ENCODE measurements around the gene ATP2B1.

ATP2B1 gene

GRCh38 chr12:89621521-89621920 lies 87.1 kb downstream of the ATP2B1 start:
- DNase-seq (no peak), ATAC-seq (replicated peaks) (no peak)
- no peaks in the 10 kb centered on the region for H3K27me3 Mint-ChIP-seq
- H3K27ac Mint-ChIP-seq, result no peak overlapping the region
- no peaks in the 10 kb centered on the region for H3K9me3 Mint-ChIP-seq
- peaks cover 9 to 26% of the 10 kb centered on the region in 2 donors for H3K4me1 Mint-ChIP-seq (ENCODE audit: low read depth in 2 of 2)
- no peak overlapping the region for H3K4me3 Mint-ChIP-seq
- H3K36me3 Mint-ChIP-seq (ENCODE audit: insufficient read depth), result peaks cover 53% of the 10 kb centered on the region

DNA sequence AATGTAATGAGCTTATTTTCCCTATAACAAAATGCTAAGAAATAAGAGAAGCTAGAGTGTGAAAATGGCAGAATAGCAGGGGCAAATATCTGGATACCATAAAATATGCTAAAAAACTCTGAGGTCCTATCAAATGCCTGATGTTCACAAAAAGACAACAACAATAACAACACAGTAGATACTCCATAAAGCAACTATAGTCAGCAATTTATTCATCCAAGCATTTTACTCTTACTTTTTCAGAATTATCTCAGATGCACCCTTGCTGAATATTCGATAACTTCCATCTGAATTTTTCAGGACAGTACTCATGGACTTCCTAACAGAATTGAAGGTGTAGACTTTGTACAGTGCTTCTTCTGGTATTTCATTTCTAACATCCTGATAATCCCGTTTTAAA lies 88.9 kb downstream of the ATP2B1 start:
- H3K4me1 Mint-ChIP-seq (ENCODE audit: low read depth in 2 of 2), result peaks cover 9 to 32% of the 10 kb centered on the region in 2 donors
- H3K36me3 Mint-ChIP-seq (ENCODE audit: insufficient read depth), result peaks cover 39% of the 10 kb centered on the region
- ATAC-seq (replicated peaks), result no peak
- no peaks in the 10 kb centered on the region for H3K9me3 Mint-ChIP-seq
- no peak for DNase-seq
- H3K4me3 Mint-ChIP-seq, result no peak overlapping the region
- peak overlapping the region in 1 of 2 donors; percentile 44 for H3K27ac Mint-ChIP-seq
- H3K27me3 Mint-ChIP-seq, result no peaks in the 10 kb centered on the region

- peaks cover 32% of the 10 kb centered on the region for H3K36me3 Mint-ChIP-seq (ENCODE audit: insufficient read depth)
- DNase-seq (no peak), ATAC-seq (replicated peaks) (peak; percentile 79)
- peak overlapping the region in 1 of 2 donors; percentile 71 for H3K27ac Mint-ChIP-seq
- H3K4me1 Mint-ChIP-seq (ENCODE audit: low read depth in 2 of 2), result peaks cover 9 to 31% of the 10 kb centered on the region in 2 donors
- no peak overlapping the region for H3K4me3 Mint-ChIP-seq
- H3K9me3 Mint-ChIP-seq, result no peaks in the 10 kb centered on the region
- H3K27me3 Mint-ChIP-seq, result no peaks in the 10 kb centered on the region
Measured at GRCh38 chr12:89618113-89618862, 90.3 kb downstream of the ATP2B1 start.

DNA sequence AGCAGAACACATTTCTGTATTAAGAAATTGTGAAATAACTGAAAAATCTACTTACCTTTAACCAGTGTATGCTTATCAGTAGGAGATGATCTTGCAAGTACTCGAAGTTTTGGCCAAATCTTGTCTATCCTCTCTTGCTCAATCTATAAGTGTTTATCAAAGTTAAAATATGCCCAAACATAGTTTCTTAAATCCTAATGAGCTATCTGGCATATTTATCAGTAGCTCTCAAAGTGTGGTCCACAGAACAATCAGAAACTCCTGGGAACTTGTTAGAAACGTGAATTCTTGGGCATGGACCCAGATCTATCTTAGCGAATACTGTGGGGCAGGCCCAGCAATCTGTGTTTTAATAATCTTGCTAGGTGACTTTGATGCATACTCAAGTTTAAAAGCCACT lies 98.3 kb downstream of the ATP2B1 start:
- peak overlapping the region; percentile 9 to 62 for H3K27ac Mint-ChIP-seq
- H3K4me1 Mint-ChIP-seq (ENCODE audit: low read depth in 2 of 2), result peaks cover 8 to 13% of the 10 kb centered on the region in 2 donors
- no peaks in the 10 kb centered on the region for H3K27me3 Mint-ChIP-seq
- no peaks in the 10 kb centered on the region for H3K9me3 Mint-ChIP-seq
- H3K36me3 Mint-ChIP-seq (ENCODE audit: insufficient read depth), result peaks cover 50% of the 10 kb centered on the region
- DNase-seq (no peak), ATAC-seq (replicated peaks) (no peak)
- no peak overlapping the region for H3K4me3 Mint-ChIP-seq

DNA sequence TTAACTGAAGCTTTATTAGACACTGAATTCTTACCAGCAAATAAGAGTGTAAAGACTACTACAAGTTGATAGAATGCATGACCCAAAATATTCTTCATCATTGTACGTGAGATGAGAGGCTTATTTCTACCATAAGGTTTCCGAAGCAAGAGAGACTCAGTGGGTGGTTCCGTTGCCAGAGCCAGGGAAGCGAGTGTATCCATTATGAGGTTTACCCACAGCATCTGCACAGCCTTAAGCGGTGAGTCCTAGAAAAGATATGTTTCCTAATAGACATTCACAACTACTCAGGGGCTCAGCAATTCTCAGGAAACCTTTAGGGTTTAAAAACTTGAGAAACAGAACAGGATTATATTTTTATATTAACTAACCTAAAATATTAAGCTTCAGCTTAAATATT lies 105.0 kb downstream of the ATP2B1 start:
- no peak for ATAC-seq (replicated peaks)
- Mint-ChIP-seq H3K27me3 (no peaks in the 10 kb centered on the region), H3K4me1 (ENCODE audit: low read depth in 2 of 2) (peaks cover 5 to 9% of the 10 kb centered on the region in 2 donors), H3K9me3 (no peaks in the 10 kb centered on the region), H3K36me3 (ENCODE audit: insufficient read depth) (peaks cover 74% of the 10 kb centered on the region), H3K27ac (no peak overlapping the region), H3K4me3 (no peak overlapping the region)
- no peak for DNase-seq

GRCh38 chr12:89597770-89598169 lies 110.9 kb downstream of the ATP2B1 start:
- no peak for DNase-seq
- H3K9me3 Mint-ChIP-seq, result no peaks in the 10 kb centered on the region
- no peak for ATAC-seq (replicated peaks)
- peaks cover 56% of the 10 kb centered on the region for H3K36me3 Mint-ChIP-seq (ENCODE audit: insufficient read depth)
- peak overlapping the region in 1 of 2 donors; percentile 13 for H3K27ac Mint-ChIP-seq
- H3K4me1 Mint-ChIP-seq (ENCODE audit: low read depth in 2 of 2), result peaks cover 6 to 7% of the 10 kb centered on the region in 2 donors
- no peaks in the 10 kb centered on the region for H3K27me3 Mint-ChIP-seq
- no peak overlapping the region for H3K4me3 Mint-ChIP-seq

GRCh38 chr12:89597210-89597609 lies 111.4 kb downstream of the ATP2B1 start:
- Mint-ChIP-seq H3K4me3 (no peak overlapping the region), H3K27ac (no peak overlapping the region), H3K9me3 (no peaks in the 10 kb centered on the region), H3K4me1 (ENCODE audit: low read depth in 2 of 2) (peaks cover 6 to 7% of the 10 kb centered on the region in 2 donors), H3K36me3 (ENCODE audit: insufficient read depth) (peaks cover 54% of the 10 kb centered on the region), H3K27me3 (no peaks in the 10 kb centered on the region)
- ATAC-seq (replicated peaks), result no peak
- no peak for DNase-seq

DNA sequence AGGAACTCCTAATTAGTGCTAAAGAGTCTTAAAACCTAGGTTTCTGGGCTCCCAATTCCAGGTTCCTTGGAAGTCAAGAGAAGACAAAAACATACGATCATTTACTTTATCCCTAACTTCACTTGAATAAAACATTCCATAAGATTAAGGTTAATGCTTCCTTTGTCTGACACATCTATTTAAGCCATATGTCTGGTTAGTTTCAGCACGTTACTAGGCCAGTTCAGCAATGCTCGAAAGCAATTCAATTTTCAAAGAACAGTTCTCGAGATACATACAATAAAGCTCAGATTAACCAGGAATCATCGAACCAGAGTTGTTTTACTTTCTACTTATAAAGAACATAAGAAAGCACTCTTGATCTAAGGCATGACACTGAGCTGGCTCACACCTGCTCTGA lies 114.8 kb downstream of the ATP2B1 start:
- DNase-seq (no peak), ATAC-seq (replicated peaks) (no peak)
- Mint-ChIP-seq H3K27ac (no peak overlapping the region), H3K36me3 (ENCODE audit: insufficient read depth) (peaks cover 54% of the 10 kb centered on the region), H3K27me3 (no peaks in the 10 kb centered on the region), H3K4me1 (ENCODE audit: low read depth in 2 of 2) (peaks cover 6 to 13% of the 10 kb centered on the region in 2 donors), H3K9me3 (no peaks in the 10 kb centered on the region), H3K4me3 (no peak overlapping the region)

- H3K9me3 Mint-ChIP-seq, result no peaks in the 10 kb centered on the region
- no peak for DNase-seq
- H3K27ac Mint-ChIP-seq, result peak overlapping the region in 1 of 2 donors; percentile 12
- peaks cover 2 to 8% of the 10 kb centered on the region in 2 donors for H3K4me1 Mint-ChIP-seq (ENCODE audit: low read depth in 2 of 2)
- H3K4me3 Mint-ChIP-seq, result no peak overlapping the region
- peaks cover 53% of the 10 kb centered on the region for H3K36me3 Mint-ChIP-seq (ENCODE audit: insufficient read depth)
- ATAC-seq (replicated peaks), result no peak
- no peaks in the 10 kb centered on the region for H3K27me3 Mint-ChIP-seq
Measured at GRCh38 chr12:89593233-89593632, 115.4 kb downstream of the ATP2B1 start.

DNA sequence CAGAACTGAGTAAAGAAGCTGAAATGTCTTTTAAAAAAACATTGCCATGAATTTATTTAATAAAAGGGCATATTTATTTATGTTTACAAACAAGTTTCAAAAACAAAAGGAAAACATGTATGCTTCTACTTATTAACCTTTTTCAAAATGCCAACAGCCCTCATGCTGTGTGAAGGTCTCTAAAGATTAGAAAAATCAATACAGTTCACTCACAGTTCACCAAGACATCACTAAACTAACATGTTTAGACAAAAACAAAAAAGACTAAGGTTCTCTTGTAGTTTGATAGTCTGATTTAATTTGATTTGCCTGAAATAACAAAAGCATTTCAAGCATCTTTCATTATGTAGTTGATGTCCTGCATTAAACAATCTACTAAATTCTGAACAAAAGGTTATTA lies 118.9 kb downstream of the ATP2B1 start:
- no peaks in the 10 kb centered on the region for H3K9me3 Mint-ChIP-seq
- DNase-seq, result no peak

DNA sequence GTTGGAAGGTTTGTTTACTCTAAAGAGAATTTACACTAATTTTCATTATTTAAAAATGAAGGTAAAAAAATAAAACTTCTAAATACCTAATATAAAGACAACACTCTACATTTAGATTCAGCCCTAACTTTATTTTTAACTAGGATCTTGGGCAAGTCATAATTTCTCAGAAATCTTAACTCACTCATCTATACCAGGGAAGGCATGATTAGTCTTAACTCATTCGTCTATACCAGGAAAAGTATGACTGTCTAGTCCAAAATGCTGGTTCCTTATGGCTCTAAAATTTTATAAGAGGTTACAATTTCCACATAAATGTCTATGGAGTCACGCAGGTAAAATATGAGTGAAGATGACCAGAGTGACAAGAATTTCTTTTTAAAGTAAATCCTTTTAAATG lies 130.1 kb downstream of the ATP2B1 start:
- no peaks in the 10 kb centered on the region for H3K4me1 Mint-ChIP-seq (ENCODE audit: low read depth in 2 of 2)
- no peak overlapping the region for H3K27ac Mint-ChIP-seq
- H3K36me3 Mint-ChIP-seq (ENCODE audit: insufficient read depth), result peaks cover 9% of the 10 kb centered on the region
- ATAC-seq (replicated peaks) (no peak), DNase-seq (no peak)
- H3K27me3 Mint-ChIP-seq, result no peaks in the 10 kb centered on the region
- H3K4me3 Mint-ChIP-seq, result no peak overlapping the region
- H3K9me3 Mint-ChIP-seq, result no peaks in the 10 kb centered on the region

More for the DNA sequence above, 118.9 kb downstream of the ATP2B1 start:
- H3K27me3 Mint-ChIP-seq, result no peaks in the 10 kb centered on the region
- H3K4me1 Mint-ChIP-seq (ENCODE audit: low read depth in 2 of 2), result peaks cover 0 to 8% of the 10 kb centered on the region in 2 donors
- H3K27ac Mint-ChIP-seq, result no peak overlapping the region
- H3K4me3 Mint-ChIP-seq, result no peak overlapping the region
- ATAC-seq (replicated peaks), result no peak
- peaks cover 46% of the 10 kb centered on the region for H3K36me3 Mint-ChIP-seq (ENCODE audit: insufficient read depth)

GRCh38 chr12:89576572-89577220 lies 131.9 kb downstream of the ATP2B1 start:
- ATAC-seq (replicated peaks), result no peak

DNA sequence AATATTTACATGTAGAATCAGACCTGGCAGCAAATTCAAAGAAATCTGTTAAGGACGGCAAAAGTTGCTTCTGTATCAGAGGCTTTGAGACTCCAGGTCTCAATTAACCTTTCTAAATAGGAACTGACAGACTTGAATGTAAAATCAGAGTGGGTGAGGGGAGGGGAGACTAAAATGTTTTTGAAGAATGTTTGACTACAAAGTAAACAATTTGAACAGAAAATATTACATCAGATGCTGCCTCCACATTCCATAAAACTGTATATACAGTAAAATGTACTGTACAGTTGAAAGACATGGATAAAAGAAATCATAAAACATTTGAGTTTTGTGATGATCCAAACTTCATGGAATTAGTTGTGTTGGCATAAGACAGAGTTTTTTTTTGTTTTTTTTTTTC lies 133.3 kb downstream of the ATP2B1 start:
- Mint-ChIP-seq H3K36me3 (ENCODE audit: insufficient read depth) (peaks cover 2% of the 10 kb centered on the region), H3K9me3 (no peaks in the 10 kb centered on the region), H3K27me3 (no peaks in the 10 kb centered on the region), H3K27ac (no peak overlapping the region), H3K4me1 (ENCODE audit: low read depth in 2 of 2) (no peaks in the 10 kb centered on the region), H3K4me3 (no peak overlapping the region)
- ATAC-seq (replicated peaks) (no peak), DNase-seq (no peak)

More at GRCh38 chr12:89576572-89577220, 131.9 kb downstream of the ATP2B1 start:
- Mint-ChIP-seq H3K27me3 (no peaks in the 10 kb centered on the region), H3K4me1 (ENCODE audit: low read depth in 2 of 2) (no peaks in the 10 kb centered on the region), H3K4me3 (no peak overlapping the region), H3K36me3 (ENCODE audit: insufficient read depth) (peaks cover 5% of the 10 kb centered on the region), H3K9me3 (no peaks in the 10 kb centered on the region), H3K27ac (no peak overlapping the region)
- DNase-seq, result no peak

DNA sequence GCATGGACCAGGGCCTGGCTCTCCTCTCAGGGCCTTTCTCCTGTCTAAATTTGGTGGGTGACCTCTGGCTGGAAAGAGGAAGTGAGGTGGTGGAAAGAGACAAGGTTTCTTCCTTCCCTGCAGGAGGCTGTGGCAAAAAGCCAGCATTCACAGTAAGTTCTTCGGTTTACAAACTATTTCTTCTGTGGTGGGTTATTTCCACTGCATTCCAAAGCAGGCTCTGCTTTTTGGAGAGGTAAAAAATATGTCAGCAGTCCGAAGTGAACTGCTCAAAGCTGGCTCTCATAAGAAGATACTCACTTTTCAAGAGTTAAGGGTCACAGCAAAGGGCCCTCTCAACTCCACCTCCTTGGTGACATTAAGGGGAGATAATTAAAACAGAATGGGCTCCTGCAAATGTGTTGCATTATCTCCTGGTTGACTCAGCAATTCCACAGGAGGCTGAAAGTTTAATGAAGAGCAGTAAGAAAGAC lies 133.9 kb downstream of the ATP2B1 start:
- no peaks in the 10 kb centered on the region for H3K9me3 Mint-ChIP-seq
- no peaks in the 10 kb centered on the region for H3K27me3 Mint-ChIP-seq
- no peak overlapping the region for H3K4me3 Mint-ChIP-seq
- no peaks in the 10 kb centered on the region for H3K4me1 Mint-ChIP-seq (ENCODE audit: low read depth in 2 of 2)
- no peak overlapping the region for H3K27ac Mint-ChIP-seq
- H3K36me3 Mint-ChIP-seq (ENCODE audit: insufficient read depth), result peaks cover 2% of the 10 kb centered on the region
- ATAC-seq (replicated peaks) (no peak), DNase-seq (no peak)

All from effector memory CD8-positive, alpha-beta T cell (primary cell).